HepG2 (cell line): ENCODE results near the gene KDM6B. TPM values are rescaled to one million over a fixed set of nuclear protein-coding genes. Genes with fewer than 3 reads are reported as not detected.

Experiments
- GABPB1 ChIP-seq: IDR thresholded peaks from 2 replicates; pipeline ENCODE4 v1.6.1; 2016; ENCODE audit warnings: mild to moderate bottlenecking, missing genetic modification reagents, moderate library complexity, missing compliant biosample characterization
- HBP1 ChIP-seq: IDR thresholded peaks from 2 replicates; pipeline ENCODE4 v1.6.1; 2016; ENCODE audit warnings: low read depth, control low read depth
- HDAC1 ChIP-seq: sonication (generic); formaldehyde crosslinking; IDR thresholded peaks from 2 replicates; pipeline ENCODE4 v1.5.1; 2020; ENCODE audit warnings: mild to moderate bottlenecking, missing genetic modification reagents
- KDM6A ChIP-seq: IDR thresholded peaks from 2 replicates; pipeline ENCODE4 v1.6.1; 2016; ENCODE audit warnings: low read depth
- KLF11 ChIP-seq: IDR thresholded peaks from 2 replicates; pipeline ENCODE4 v1.6.1; 2016; ENCODE audit warnings: missing compliant biosample characterization
- MTF1 ChIP-seq: sonication (generic); formaldehyde crosslinking; IDR thresholded peaks from 2 replicates; pipeline ENCODE4 v1.5.0; 2020; ENCODE audit warnings: missing genetic modification reagents
- NONO ChIP-seq, 2 experiments: fragments of 450-650 bp in 1 of 2; sonication (generic) in 1 of 2; formaldehyde crosslinking in 1 of 2; IDR thresholded peaks in 1 of 2; conservative IDR thresholded peaks in 1 of 2; 2 replicates each; pipeline versions ENCODE4 v1.6.1 to v1.8.0; 2017 to 2022; ENCODE audit warnings: mild to moderate bottlenecking in 1 of 2, missing genetic modification reagents in 1 of 2, moderate library complexity in 1 of 2
- NR3C1 ChIP-seq: sonication (generic); formaldehyde crosslinking; IDR thresholded peaks from 2 replicates; pipeline ENCODE4 v1.4.0; 2020; ENCODE audit warnings: missing genetic modification reagents
- SIN3A ChIP-seq: IDR thresholded peaks from 2 replicates; pipeline ENCODE4 v1.6.1; 2011; ENCODE audit warnings: low read depth, mild to moderate bottlenecking, control low read depth, low read length, borderline replicate concordance
- SNAPC2 ChIP-seq: sonication (generic); formaldehyde crosslinking; IDR thresholded peaks from 2 replicates; pipeline ENCODE4 v1.8.1; 2022; ENCODE audit warnings: mild to moderate bottlenecking, missing genetic modification reagents
- SP2 ChIP-seq: sonication (generic); formaldehyde crosslinking; IDR thresholded peaks from 2 replicates; pipeline ENCODE4 v1.5.1; 2020; ENCODE audit warnings: mild to moderate bottlenecking, missing genetic modification reagents
- ZMYM4 ChIP-seq: sonication (generic); formaldehyde crosslinking; IDR thresholded peaks from 2 replicates; pipeline ENCODE4 v1.8.1; 2023; ENCODE audit warnings: mild to moderate bottlenecking, missing genetic modification reagents
- ZNF121 ChIP-seq: sonication (generic); formaldehyde crosslinking; IDR thresholded peaks from 2 replicates; pipeline ENCODE4 v1.5.0; 2020; ENCODE audit warnings: mild to moderate bottlenecking, missing genetic modification reagents
- ZNF207 ChIP-seq: fragments of 450-650 bp; IDR thresholded peaks from 2 replicates; pipeline ENCODE4 v1.6.1; 2016; ENCODE audit warnings: antibody characterized with exemption, borderline replicate concordance
- ZNF546 ChIP-seq: sonication (generic); formaldehyde crosslinking; conservative IDR thresholded peaks from 2 replicates; pipeline ENCODE4 v1.8.1; 2023; ENCODE audit warnings: mild to moderate bottlenecking, missing genetic modification reagents
- ZNF552 ChIP-seq: sonication (generic); formaldehyde crosslinking; IDR thresholded peaks from 2 replicates; pipeline ENCODE4 v1.9.0; 2022; ENCODE audit warnings: missing genetic modification reagents, mild to moderate bottlenecking, borderline replicate concordance
- ZNF615 ChIP-seq: sonication (generic); formaldehyde crosslinking; IDR thresholded peaks from 2 replicates; pipeline ENCODE4 v1.5.0; 2020; ENCODE audit warnings: mild to moderate bottlenecking, missing genetic modification reagents, borderline replicate concordance
- ZNF841 ChIP-seq: sonication (generic); formaldehyde crosslinking; IDR thresholded peaks from 2 replicates; pipeline ENCODE4 v1.8.1; 2023; ENCODE audit warnings: missing genetic modification reagents, borderline replicate concordance
- ZZZ3 ChIP-seq: sonication (generic); formaldehyde crosslinking; IDR thresholded peaks from 2 replicates; pipeline ENCODE4 v1.4.0; 2020; ENCODE audit warnings: missing genetic modification reagents, mild to moderate bottlenecking, borderline replicate concordance
- polyA plus RNA-seq, 8 experiments: library from polyadenylated mRNA; depleted of rRNA in 3 of 8; stranded (reverse) in 7 of 8; unstranded in 1 of 8; fragments of >200 nt; fragmentation: Illumina TruSeq in 4 of 8; extraction: Trizol in 4 of 8; gene quantifications; 2 replicates each; pipeline versions ENCODE4 v1.2.1 to v1.2.3, GENCODE V29; 2011 to 2016; ENCODE audit warnings: low read depth in 4 of 8, missing spikeins in 1 of 8, mixed read lengths in 1 of 8; ENCODE audit not compliant: insufficient read depth in 1 of 8
- total RNA-seq, 5 experiments: library from RNA; depleted of rRNA; stranded (reverse); fragments of >200 nt; fragmentation: Illumina TruSeq; extraction: Trizol; gene quantifications; 2 replicates each; pipeline ENCODE4 v1.2.3, GENCODE V29; 2016; ENCODE audit warnings: low read depth in 1 of 5
- TF ChIP-seq, protein P1 (sequence below): sonication (generic); formaldehyde crosslinking; IDR thresholded peaks from 2 replicates; pipeline ENCODE4 v1.4.0; 2020; ENCODE audit warnings: mild to moderate bottlenecking, missing genetic modification reagents
- TF ChIP-seq, protein P2 (sequence below): sonication (generic); formaldehyde crosslinking; IDR thresholded peaks from 2 replicates; pipeline ENCODE4 v1.4.0; 2020; ENCODE audit warnings: missing genetic modification reagents

KDM6B gene
- total and polyA plus RNA-seq, 2 of the 13 experiments (the other 11 are each of a cell fraction or from before 2014, with no cell fraction given): 1.3 to 2.1 TPM

DNA sequence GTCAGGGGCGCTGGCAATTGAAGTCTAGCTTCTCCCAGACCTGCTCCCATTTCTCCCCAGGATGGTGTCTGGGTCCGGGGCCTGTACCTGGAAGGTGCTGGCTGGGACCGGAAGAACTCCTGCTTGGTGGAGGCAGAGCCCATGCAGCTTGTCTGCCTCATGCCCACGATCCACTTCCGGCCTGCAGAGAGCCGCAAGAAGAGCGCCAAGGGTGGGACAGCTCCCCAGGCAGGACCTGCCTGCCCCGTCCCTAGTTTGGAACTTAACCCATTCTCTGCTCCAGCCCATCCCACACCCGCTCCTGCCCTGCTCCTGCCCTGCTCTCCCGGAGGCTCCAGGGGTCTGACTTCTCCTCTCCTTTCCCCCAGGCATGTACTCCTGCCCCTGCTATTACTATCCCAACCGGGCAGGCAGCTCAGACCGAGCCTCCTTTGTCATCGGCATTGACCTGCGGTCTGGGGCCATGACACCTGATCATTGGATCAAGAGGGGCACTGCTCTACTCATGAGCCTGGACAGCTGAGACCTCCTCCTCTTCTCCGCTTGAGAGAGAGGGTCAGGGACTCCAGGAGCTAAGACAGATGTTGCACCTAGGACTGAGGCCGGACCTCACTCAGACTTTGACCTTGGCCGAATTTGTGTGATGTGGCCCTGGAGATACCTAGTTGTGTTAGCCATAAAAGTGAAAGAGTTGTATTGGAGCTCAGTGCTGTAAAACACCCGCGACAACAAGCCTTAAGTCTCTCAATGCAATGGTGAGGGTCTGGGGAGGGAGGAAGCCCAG, 814 bp upstream of the KDM6B start (continued):
- TF ChIP-seq ZMYM4 (CRISPR knock-in tag) (no peak), ZNF552 (CRISPR knock-in tag) (no peak), NONO (IDR thresholded peaks at IDR 0.05) (no peak), NONO (CRISPR knock-in tag; conservative IDR thresholded peaks at IDR 0.05) (no peak), KLF11 (CRISPR knock-in tag) (no peak), SIN3A (no peak), SNAPC2 (CRISPR knock-in tag) (no peak), SP2 (CRISPR knock-in tag) (no peak), NR3C1 (CRISPR knock-in tag) (no peak), KDM6A (CRISPR knock-in tag) (no peak), GABPB1 (0 out of 2 replicates have a peak, but pooled peaks have one; percentile 54), ZNF615 (no peak), HDAC1 (CRISPR knock-in tag) (no peak; the same call in 1 of the 2 replicates), HBP1 (CRISPR knock-in tag) (no peak), ZNF207 (no peak), ZNF121 (0 out of 2 replicates have a peak, but pooled peaks have one; percentile 32), ZNF841 (CRISPR knock-in tag) (no peak), MTF1 (CRISPR knock-in tag) (no peak), ZZZ3 (CRISPR knock-in tag) (no peak), ZNF546 (CRISPR knock-in tag) (0 out of 2 replicates have a peak, but pooled peaks have one; percentile 31)
- TF ChIP-seq, protein P1, sequence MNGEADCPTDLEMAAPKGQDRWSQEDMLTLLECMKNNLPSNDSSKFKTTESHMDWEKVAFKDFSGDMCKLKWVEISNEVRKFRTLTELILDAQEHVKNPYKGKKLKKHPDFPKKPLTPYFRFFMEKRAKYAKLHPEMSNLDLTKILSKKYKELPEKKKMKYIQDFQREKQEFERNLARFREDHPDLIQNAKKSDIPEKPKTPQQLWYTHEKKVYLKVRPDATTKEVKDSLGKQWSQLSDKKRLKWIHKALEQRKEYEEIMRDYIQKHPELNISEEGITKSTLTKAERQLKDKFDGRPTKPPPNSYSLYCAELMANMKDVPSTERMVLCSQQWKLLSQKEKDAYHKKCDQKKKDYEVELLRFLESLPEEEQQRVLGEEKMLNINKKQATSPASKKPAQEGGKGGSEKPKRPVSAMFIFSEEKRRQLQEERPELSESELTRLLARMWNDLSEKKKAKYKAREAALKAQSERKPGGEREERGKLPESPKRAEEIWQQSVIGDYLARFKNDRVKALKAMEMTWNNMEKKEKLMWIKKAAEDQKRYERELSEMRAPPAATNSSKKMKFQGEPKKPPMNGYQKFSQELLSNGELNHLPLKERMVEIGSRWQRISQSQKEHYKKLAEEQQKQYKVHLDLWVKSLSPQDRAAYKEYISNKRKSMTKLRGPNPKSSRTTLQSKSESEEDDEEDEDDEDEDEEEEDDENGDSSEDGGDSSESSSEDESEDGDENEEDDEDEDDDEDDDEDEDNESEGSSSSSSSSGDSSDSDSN (CRISPR knock-in tag): 0 out of 2 replicates have a peak, but pooled peaks have one; percentile 1
- TF ChIP-seq, protein P2, sequence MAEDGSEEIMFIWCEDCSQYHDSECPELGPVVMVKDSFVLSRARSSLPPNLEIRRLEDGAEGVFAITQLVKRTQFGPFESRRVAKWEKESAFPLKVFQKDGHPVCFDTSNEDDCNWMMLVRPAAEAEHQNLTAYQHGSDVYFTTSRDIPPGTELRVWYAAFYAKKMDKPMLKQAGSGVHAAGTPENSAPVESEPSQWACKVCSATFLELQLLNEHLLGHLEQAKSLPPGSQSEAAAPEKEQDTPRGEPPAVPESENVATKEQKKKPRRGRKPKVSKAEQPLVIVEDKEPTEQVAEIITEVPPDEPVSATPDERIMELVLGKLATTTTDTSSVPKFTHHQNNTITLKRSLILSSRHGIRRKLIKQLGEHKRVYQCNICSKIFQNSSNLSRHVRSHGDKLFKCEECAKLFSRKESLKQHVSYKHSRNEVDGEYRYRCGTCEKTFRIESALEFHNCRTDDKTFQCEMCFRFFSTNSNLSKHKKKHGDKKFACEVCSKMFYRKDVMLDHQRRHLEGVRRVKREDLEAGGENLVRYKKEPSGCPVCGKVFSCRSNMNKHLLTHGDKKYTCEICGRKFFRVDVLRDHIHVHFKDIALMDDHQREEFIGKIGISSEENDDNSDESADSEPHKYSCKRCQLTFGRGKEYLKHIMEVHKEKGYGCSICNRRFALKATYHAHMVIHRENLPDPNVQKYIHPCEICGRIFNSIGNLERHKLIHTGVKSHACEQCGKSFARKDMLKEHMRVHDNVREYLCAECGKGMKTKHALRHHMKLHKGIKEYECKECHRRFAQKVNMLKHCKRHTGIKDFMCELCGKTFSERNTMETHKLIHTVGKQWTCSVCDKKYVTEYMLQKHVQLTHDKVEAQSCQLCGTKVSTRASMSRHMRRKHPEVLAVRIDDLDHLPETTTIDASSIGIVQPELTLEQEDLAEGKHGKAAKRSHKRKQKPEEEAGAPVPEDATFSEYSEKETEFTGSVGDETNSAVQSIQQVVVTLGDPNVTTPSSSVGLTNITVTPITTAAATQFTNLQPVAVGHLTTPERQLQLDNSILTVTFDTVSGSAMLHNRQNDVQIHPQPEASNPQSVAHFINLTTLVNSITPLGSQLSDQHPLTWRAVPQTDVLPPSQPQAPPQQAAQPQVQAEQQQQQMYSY (CRISPR knock-in tag): no peak
